Kidney glomerular epithelial cell (primary cell): Measurements from ENCODE around the gene CPN2.

Experiments used
- DNase-seq: peaks from one replicate; lab custom pipeline; 2025; lab: John Stamatoyannopoulos, UW

CPN2 gene

DNA sequence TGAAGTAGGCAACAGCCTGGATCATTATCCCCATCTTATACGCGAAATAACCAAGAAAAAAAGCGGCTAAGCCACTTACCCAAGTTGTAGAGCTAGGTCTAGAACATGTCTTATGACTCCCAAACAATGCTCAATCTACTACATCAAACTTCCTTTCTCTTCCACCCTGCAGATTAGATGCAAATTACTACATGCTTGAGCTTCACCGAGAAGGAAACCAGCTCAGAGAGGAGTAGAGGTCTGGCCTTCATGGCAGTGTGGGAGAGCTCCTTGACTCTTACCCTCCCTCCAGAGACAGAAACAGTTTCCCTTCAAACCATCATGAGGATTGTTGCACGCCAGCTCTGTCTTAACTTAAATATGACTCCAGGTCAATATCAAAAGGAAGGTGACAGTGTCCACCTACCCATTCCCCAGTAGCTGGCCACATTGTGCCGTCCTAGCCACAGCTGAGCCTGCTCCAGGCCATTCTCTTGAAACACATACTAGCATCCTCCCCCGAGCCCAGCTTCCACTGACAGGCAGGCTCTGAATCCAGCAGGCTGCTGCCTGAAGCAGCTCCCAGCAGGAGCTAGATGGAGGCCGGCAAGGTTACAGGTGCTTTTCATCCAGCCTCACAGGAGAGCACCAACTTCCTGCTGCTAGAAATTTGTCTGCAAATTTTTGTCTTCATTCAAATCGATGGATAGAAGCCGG lies 56.8 kb downstream of the CPN2 start:
- no peak for DNase-seq

DNA sequence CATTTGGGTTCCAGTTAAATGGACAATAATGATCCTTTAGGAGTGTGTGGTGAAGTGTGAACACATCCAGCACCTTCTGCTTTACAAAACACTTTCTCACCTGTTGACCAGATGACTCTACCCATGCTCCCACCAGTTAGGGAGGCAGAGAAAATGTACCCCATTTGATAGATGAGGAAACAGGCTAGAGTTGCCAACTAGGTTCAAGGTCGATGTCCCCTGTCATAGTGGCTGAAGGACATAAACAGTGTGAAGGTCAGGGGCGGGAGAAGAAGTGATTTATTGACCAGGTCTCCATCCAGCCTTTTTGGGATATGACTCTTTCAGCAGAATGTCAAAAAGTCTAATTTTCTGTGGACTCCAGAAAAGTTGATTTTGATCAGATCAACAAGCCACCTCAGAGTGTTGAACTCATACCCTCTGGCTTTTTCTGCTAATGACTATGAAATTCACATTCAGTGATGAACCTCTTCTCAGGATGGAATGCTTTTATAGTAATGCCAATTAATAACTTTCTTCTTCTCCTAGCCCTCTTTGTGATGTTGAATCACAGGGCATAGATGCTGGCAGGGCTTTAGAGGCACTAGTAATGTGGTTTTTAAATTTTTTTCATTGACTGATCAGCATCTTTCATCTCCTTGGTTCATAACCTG lies 57.5 kb downstream of the CPN2 start:
- DNase-seq, result no peak

DNA sequence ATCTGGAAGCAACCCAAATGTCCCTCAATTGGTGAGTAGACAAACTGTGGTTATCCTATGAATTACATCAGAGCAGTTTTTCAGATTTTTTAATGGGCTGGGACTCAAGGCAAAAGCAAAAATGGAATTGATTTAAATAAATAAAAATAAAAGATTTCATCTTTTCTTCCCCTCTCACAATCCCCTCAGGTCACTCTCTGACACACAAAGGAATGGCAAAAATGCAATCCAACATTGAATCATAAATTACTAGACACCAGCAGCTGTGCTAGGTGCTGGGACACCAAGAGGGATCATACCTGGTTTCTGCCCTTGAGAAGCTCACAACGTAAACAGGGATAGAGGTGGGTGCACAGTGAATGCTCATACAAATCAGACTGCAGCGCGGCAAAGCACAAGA lies 58.8 kb downstream of the CPN2 start:
- no peak for DNase-seq
